HG03354 (cell line): Measurements from ENCODE around the gene TLR3.

ENCODE experiments used
- ATAC-seq: cut with Tn5 transposase; IDR thresholded peaks from one replicate; pipeline ENCODE4 v1.9.1; 2021; ENCODE audit warnings: mild to moderate bottlenecking; ENCODE audit not compliant: unreplicated experiment, poor library complexity, severe bottlenecking

TLR3 gene

DNA sequence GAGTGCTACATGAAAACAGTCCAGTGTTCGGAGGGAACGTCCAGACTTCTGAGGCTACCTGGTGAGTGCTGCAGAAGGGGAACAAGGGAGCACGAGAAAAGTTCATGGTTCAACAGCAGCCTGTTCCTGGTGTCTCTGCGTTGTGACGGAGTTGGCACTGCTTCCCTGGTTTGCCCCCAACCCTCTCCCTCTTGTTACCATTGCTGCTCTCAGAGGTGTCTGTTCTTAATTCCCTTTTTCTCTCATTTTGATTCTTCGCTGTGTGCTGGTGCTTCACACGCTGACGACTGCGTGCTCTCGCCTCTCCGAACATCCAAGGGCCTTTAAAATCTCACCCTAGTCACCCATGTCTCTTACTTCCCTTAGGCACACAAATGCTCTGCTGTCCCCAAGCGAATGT, 34.0 kb downstream of the TLR3 start:
- no peak for ATAC-seq

DNA sequence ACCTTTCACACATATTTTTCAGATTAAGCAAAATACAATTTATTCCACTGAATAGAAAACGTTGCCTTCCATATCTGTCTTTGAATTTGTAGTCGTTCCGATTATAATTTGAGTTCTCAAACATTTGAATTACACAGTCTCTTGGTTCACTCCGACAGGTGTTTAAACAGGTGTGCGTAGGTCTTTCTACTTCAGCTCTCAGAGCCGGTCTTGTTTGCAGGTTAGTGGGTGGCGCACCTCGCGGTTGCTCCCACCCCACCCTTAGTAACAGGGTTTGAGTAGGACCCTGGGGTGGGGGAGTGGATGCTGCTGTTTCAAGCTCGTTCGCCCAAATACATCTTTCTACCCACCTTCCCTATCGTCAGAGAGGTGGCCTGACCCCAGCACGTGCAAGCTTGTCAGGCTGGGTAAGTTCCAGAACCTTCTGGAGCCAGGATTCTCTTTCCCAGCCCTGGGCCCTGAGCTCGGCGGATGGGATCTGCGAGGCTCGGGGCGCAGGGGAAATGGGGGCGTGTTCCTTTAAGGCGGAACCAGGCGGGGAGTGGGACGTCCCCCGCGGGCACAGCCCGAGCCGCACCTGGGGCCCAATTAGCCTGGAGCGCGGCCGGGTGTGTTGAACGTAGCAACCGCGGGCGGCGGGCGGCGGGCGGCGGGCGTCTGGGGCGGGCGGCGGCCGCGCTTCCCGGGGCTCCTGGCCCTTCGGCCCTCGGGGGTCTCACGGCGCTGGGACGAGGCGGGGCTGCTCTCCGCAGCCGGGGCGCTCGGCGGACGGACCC, 35.3 kb downstream of the TLR3 start, which contains the start of gene FAM149A:
Gene FAM149A (plus strand): TSS at position 591 of the 776 bp plus-strand sequence.
- peak; percentile 84 for ATAC-seq

DNA sequence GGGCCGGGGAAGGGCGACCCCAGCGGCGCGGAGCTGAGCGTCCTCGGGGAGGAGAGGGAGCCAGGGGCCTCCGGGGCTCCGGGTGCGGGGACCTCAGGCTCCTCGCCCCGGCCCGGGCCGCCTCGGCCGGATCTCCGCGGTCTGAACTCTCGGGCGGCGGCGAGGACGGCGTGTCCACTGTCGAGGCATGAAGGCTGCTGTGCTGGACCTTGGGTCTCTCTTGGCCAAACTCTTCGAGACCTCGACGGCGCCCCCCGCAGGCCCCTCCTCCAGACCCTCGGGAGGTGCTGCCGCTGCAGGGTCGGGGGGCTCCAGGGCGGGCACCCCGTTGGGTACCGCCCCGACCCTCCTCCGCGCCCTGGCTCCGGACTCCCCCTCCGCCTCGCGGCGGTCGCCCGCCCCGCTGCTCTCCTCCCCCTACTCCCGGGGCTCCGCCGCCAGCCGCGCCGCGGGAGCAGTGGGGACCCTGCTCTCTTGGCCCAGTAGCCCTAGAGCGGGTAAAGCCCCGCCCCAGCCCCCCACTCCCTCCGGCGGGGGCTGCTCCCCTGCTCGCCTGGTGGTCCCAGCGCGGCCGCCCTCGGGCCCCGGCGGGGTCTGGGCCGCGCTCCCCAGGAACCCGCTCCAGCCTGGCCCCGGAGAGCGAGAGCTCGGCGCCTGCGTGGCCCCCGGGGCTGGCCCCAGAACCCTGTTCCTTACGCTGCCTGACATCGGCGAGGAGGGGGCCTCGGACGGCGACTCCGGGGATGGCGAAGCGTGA, 36.1 kb downstream of the TLR3 start:
- ATAC-seq, result peak; percentile 42

DNA sequence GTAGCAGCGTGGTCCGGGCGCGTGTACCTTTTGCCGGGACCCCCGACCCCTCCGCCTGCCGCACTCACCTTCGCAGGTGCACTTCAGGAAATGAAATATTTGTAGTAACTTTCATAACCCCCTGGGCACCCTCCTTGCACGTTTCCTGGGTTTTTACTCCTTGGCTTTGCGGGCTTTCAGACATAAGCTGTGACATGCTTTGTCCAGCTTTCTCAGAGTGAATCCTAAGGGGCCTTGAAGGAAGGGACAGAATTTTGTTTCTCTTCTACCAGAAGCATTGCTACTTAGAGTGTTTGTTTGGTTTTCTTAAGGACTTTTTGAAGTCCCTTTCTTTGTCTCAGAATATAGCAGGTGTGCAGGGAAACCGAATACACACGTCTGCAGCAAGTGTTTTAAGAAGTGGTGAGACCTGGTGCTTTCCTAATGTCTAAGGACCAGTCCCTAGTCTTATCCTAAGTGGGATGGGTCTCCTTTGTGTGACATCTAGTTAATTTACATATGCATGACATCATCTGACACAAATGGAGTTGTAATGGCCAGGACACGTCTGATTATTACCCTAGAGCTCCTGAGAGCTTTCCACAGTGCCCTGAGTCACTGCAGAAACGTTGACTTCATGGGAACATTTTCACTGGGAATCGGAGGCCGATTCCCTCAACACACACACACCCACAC, 36.8 kb downstream of the TLR3 start:
- ATAC-seq, result peak; percentile 37

DNA sequence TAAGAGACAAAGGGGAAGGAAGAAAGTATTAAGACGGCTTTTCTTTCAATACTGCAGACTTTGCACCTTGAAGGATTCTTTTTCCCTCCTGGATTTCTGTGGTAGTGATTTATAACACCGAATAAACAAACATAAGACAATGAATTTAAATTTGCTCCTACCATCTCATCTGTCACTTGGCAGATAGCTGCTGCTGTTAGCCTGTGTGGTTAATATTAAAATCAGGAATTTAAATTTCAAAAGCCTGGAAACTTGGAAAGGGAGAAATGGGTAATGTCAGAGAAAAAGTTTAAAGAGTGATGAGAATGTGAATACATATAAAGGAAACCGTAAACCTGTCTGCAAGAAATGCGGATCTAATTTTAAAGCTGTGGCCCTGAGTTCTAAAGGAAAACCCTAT, 39.0 kb downstream of the TLR3 start:
- ATAC-seq, result no peak

DNA sequence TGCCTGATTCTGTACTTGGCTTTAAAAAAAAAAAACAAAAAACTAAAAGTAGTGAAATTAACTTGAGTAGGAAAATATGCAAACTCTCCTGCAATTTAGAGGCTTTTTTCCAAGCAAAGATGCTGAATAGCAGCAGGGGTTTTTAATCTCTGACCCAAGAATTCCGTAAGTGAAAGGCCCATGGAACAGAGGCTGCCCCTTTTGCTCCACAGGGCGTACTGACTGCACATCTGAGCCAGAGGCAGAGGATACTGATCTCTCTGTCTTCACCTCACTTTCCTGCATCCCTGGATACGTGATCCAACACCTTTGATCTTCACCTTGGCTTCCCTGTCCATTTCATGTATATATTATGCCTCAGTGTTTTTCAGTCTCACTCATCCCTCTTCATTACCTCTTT, 39.4 kb downstream of the TLR3 start:
- ATAC-seq, result no peak

DNA sequence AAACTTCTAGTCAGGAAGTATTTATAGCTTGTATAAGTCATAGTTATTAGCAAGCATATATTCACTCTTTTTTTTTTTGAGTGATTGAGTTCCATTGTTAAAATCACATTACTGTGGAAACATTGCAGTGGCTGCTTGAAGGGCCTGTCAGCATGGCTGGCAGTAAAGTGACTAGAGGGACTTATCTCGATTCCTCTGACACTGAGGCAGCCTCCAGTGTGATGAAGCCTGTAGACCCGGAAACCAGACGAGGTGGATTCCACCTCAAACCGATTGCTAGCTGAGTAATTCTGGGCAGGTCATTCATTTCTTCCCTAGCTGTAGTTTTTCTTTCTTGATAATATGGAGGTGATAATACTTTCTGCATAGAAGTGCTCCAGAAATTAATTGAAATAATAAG, 40.3 kb downstream of the TLR3 start:
- no peak for ATAC-seq

DNA sequence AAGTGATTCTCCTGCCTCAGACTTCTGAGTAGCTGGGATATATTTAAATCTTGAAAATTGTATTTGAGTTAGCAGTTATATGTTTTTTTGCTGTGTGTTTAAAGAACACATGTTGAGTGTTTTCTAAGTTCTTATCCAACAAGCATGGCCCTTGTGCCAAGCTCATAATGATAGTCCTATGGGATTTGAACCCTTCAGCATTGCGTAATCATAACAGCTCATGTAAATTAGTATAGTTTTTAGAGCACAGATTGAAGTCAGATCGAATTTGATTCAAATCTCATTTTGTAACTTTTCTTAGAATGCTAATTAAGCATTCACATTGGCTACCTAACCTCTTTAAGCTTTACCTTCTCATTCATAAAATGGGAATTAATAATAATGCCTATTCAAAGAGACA, 47.7 kb downstream of the TLR3 start:
- no peak for ATAC-seq

DNA sequence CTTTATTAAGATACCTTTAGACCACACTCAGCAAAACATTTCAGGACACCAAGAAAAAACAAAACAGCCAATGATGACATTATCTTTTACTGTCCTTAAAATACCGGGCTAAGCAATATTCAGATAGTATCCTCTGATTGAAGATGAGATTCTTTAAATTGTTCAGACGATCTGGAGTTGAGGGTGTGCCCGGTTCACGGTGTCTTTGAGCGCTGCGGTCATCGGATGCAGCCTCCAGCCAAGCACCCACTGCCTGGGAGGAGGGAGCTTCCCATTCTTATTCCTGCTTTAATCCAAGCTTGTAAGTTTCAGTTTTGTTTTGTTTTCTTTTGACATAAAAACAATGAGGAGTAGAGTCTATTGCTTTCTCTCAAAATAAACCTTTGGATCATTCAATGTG, 49.6 kb downstream of the TLR3 start:
- ATAC-seq, result no peak

DNA sequence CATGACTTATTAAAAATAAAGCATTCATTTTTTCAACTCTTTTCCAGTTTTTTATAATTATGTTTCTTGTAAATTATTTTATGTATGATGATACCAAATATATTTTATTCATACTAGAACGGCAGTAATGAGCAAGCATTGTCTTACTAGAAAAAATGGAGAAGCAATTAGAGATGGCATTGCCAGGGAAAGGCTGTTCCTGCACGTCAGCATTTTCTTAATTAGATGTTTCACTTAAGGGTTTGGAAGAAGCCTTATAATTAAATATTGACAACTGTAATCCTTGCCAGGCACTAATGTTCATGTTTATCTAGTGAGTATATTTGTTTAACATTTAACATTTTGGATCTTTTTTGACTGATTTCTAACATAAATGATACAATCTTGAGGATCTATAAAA, 52.1 kb downstream of the TLR3 start:
- no peak for ATAC-seq

DNA sequence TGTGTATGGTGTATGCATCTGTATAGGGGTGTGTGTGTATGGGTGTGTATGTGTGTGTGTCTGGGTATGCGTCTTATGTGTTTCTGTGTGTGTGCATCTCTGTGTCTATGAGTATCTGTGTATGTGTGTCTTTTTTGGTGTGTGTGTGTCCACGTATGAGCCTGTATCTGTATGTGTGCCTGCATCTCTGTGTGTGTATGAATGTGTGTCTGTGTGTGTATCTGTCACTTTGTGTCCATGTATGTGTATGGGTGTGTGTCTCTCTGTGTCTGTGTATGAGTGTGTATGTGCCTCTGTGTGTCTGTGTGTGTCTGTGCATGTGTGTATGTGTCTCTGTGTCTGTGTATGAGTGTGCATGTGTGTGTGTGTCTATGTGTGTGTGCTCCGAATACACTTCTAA, 59.9 kb downstream of the TLR3 start:
- ATAC-seq, result no peak

DNA sequence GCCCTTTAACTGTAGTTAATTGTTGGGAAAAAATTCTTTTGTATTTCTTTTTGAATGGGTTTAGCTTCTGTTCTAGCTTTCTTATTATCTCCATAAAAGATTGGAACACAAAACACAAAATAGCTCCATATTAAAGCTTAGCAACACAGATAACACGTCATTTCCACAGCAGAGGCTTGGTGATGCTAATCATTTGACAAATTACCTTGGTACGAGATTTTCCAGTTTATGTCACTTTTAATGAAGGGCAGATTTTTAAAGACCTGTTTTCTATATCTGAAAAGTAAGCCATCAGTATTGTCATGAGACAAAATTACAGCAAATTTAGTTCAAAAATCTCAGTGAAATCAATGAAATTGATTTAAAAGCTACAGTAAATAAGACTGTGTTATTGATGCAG, 63.0 kb downstream of the TLR3 start:
- ATAC-seq, result no peak

DNA sequence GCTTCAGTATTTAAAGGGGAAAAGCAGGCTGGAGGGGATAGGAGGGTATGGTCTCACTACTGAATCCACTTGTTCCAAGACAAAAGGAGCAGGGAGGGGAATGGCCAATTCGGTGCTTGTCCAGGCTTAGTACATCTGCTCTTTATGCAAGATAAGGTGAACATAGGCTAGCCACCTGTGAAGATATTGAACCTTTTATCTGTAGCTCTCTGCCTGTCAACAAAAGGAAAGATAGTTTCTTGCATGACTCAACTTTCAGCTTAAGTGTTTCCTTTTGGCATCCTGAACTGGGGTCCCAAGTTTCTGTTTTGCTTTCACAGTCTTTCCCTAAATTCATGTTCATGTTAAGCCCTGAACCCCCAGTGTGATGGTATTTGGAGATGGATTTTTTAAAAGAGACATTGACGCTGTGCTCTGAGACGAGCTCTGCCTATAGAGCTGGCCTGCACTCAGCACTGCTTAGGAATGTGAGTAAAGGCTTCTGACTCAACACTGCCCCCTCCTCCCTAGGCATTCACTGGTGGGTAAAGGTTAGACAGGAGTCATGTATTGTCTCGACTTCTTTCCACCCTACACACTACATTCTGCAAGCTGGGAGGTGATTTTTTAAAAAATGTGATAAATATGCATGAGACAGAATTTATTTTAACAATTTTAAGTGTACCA, 63.8 kb downstream of the TLR3 start:
- peak; percentile 41 for ATAC-seq

DNA sequence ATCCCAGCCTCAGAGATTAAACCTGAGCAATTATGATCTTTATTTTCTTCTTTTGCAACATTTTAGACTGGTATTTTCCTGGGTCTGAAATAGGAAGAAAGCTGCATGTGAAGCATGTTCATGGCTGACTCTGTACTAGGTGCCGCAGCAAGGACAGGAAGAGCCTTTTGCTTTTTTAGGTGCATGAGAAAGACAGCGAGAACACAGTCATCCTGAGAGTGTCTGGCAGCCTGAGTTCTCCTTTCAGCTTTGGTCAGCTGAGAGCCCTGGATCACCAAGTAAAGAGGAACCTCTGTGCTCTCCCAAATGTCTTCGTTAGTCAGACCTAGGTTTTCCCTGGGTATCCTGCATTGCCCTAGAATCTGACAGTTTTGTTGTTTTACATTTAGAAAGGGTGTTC, 65.3 kb downstream of the TLR3 start:
- peak; percentile 98 for ATAC-seq

DNA sequence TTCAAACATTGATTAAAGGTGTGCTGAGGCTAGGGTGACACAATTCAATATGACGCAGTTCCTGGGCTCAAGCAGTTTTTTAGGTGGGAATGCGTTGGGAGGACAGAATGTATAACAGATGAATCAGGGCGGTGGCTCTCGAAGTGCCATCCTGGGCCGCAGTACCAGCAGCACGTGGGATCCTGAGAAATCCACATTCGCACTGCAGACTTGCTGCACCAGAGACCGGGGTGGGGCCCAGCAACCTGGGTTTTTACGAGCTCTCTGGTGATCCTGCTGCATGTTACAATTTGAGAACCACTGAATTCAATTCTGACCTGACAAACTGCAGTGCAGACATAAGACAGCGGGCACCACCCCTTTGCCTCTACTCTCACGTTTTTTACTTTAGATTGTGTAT, 65.9 kb downstream of the TLR3 start:
- no peak for ATAC-seq

DNA sequence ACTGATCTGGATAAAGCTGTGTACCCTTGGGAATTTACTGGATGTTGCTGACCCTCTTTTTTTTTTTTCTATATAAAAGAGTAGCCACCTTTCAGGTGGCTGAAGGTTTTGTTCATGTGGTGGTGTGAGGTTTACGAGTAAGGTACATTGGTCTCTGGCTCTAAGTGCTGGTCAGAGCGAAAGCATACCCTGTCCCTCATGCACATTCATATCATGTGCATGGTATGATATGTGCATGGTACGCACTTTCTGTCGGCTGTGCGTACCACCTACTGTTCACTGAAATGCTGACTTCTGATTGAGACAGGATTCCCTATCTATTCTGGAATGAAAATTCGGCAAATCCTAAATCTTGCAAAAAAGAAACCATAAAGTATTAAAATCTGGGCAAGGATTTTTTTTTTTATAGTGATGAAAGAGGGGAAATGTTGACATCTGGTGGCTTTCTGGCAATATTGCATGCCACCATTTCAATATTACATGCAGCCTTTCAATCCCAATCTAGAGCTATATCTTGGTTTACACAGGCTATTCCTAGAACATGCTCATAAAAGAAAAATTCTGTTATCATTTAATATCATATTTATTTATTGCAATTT, 68.3 kb downstream of the TLR3 start:
- peak; percentile 31 for ATAC-seq
